ENCODE data around the gene ZBP1.

ZBP1 gene

GRCh38 chr20:57609086-57609841 lies 11.0 kb downstream of the ZBP1 start:
- TF ChIP-seq LEF1 (IDR thresholded peaks at IDR 0.05; ENCODE audit: borderline replicate concordance) (no peak), FOXK2 (IDR thresholded peaks at IDR 0.05) (no peak), ARNT (IDR thresholded peaks at IDR 0.05) (no peak), HDGF (IDR thresholded peaks at IDR 0.05; ENCODE audit: borderline replicate concordance) (no peak), CTBP1 (IDR thresholded peaks at IDR 0.05; ENCODE audit: borderline replicate concordance) (no peak), SUZ12 (IDR thresholded peaks at IDR 0.05) (no peak), TARDBP (IDR thresholded peaks at IDR 0.05) (no peak), SP1 (IDR thresholded peaks at IDR 0.05) (no peak), BHLHE40 (IDR thresholded peaks at IDR 0.05; ENCODE audit: borderline replicate concordance) (no peak), ELF4 (IDR thresholded peaks at IDR 0.05) (no peak), ZNF384 (IDR thresholded peaks at IDR 0.05) (no peak), PKNOX1 (IDR thresholded peaks at IDR 0.05) (no peak), FOXA1 (IDR thresholded peaks at IDR 0.05) (no peak)
- CTCF ChIA-PET: no interaction called here
- no peak for DNase-seq (ENCODE audit: extremely low spot score)

DNA sequence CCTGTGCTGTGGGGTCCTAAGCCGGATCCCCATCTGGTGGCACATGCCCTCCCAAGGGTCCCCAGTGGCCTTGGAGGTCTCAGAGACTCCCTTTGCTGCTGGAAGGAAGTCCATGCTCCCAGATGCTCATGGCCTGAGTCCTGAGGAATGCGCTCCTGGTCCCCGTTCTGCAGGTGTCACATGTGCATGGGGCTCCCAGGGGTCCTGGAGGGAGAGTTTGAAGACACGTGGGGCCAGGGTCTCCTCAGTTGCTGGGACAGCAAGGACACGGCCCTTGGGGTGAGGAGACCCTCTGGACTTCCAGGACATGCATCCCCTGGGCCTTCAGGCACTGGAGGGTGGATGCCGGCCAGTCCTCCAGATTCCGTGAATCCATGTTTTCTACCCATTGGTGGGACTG lies 11.7 kb downstream of the ZBP1 start:
- POLR2A ChIA-PET: no interaction called here
- TF ChIP-seq NFRKB (IDR thresholded peaks at IDR 0.05) (no peak), SP1 (IDR thresholded peaks at IDR 0.05) (no peak), FOXA1 (IDR thresholded peaks at IDR 0.05) (no peak), SUZ12 (IDR thresholded peaks at IDR 0.05) (no peak), LEF1 (IDR thresholded peaks at IDR 0.05; ENCODE audit: borderline replicate concordance) (no peak), FOXM1 (IDR thresholded peaks at IDR 0.05; ENCODE audit: borderline replicate concordance) (no peak), FOXK2 (IDR thresholded peaks at IDR 0.05) (no peak), ARNT (IDR thresholded peaks at IDR 0.05) (no peak), PKNOX1 (IDR thresholded peaks at IDR 0.05) (no peak), L3MBTL2 (conservative IDR thresholded peaks at IDR 0.05) (no peak), ZNF384 (IDR thresholded peaks at IDR 0.05) (no peak), HDGF (IDR thresholded peaks at IDR 0.05; ENCODE audit: borderline replicate concordance) (no peak), BHLHE40 (IDR thresholded peaks at IDR 0.05; ENCODE audit: borderline replicate concordance) (no peak), TARDBP (IDR thresholded peaks at IDR 0.05) (no peak), ELF4 (IDR thresholded peaks at IDR 0.05) (no peak), CTBP1 (IDR thresholded peaks at IDR 0.05; ENCODE audit: borderline replicate concordance) (no peak)
- CTCF ChIA-PET: no interaction called here
- no peak for DNase-seq (ENCODE audit: extremely low spot score)

More at GRCh38 chr20:57609086-57609841, 11.0 kb downstream of the ZBP1 start:
- POLR2A ChIA-PET: no interaction called here

GRCh38 chr20:57605878-57606277 lies 14.3 kb downstream of the ZBP1 start:
- ChIA-PET CTCF (no interaction called here), POLR2A (no interaction called here)
- DNase-seq (ENCODE audit: extremely low spot score): no peak
- no peak for TF ChIP-seq HDGF (IDR thresholded peaks at IDR 0.05; ENCODE audit: borderline replicate concordance)
- TF ChIP-seq L3MBTL2 (conservative IDR thresholded peaks at IDR 0.05): no peak
- TF ChIP-seq NFRKB (IDR thresholded peaks at IDR 0.05): no peak
- TF ChIP-seq SUZ12 (IDR thresholded peaks at IDR 0.05): no peak
- no peak for TF ChIP-seq BHLHE40 (IDR thresholded peaks at IDR 0.05; ENCODE audit: borderline replicate concordance)
- no peak for TF ChIP-seq PKNOX1 (IDR thresholded peaks at IDR 0.05)
- no peak for TF ChIP-seq FOXK2 (IDR thresholded peaks at IDR 0.05)
- TF ChIP-seq CTBP1 (IDR thresholded peaks at IDR 0.05; ENCODE audit: borderline replicate concordance): no peak
- no peak for TF ChIP-seq ELF4 (IDR thresholded peaks at IDR 0.05)
- no peak for TF ChIP-seq ARNT (IDR thresholded peaks at IDR 0.05)
- no peak for TF ChIP-seq TARDBP (IDR thresholded peaks at IDR 0.05)
- no peak for TF ChIP-seq FOXM1 (IDR thresholded peaks at IDR 0.05; ENCODE audit: borderline replicate concordance)
- TF ChIP-seq LEF1 (IDR thresholded peaks at IDR 0.05; ENCODE audit: borderline replicate concordance): no peak
- TF ChIP-seq SP1 (IDR thresholded peaks at IDR 0.05): no peak
- no peak for TF ChIP-seq FOXA1 (IDR thresholded peaks at IDR 0.05)
- no peak for TF ChIP-seq ZNF384 (IDR thresholded peaks at IDR 0.05)

DNA sequence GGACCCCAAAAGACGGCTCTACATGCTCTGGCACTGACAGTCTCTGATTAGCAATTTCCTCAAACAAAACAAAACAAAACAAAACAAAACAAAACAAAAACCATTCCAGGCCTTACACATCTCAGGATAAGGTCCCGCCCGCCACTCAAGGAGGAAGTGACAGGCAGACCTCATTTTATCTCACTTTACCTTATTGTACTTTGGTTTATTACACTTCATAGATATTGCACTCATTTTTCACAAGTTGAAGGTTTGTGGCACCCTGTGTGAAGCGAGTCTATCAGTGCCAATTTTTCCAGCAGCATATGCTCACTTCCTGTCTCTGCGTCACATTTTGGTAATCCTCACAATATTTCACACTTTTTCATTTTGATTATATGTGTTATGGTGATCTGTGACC lies 15.2 kb downstream of the ZBP1 start:
- POLR2A ChIA-PET: no interaction called here
- CTCF ChIA-PET: no interaction called here
- no peak for DNase-seq (ENCODE audit: extremely low spot score)
- TF ChIP-seq HDGF (IDR thresholded peaks at IDR 0.05; ENCODE audit: borderline replicate concordance) (no peak), NFRKB (IDR thresholded peaks at IDR 0.05) (no peak), FOXA1 (IDR thresholded peaks at IDR 0.05) (no peak), SUZ12 (IDR thresholded peaks at IDR 0.05) (no peak), SP1 (IDR thresholded peaks at IDR 0.05) (no peak), ELF4 (IDR thresholded peaks at IDR 0.05) (no peak), FOXK2 (IDR thresholded peaks at IDR 0.05) (no peak), TARDBP (IDR thresholded peaks at IDR 0.05) (no peak), LEF1 (IDR thresholded peaks at IDR 0.05; ENCODE audit: borderline replicate concordance) (no peak), FOXM1 (IDR thresholded peaks at IDR 0.05; ENCODE audit: borderline replicate concordance) (no peak), L3MBTL2 (conservative IDR thresholded peaks at IDR 0.05) (no peak), PKNOX1 (IDR thresholded peaks at IDR 0.05) (no peak), ARNT (IDR thresholded peaks at IDR 0.05) (no peak), ZNF384 (IDR thresholded peaks at IDR 0.05) (no peak), BHLHE40 (IDR thresholded peaks at IDR 0.05; ENCODE audit: borderline replicate concordance) (no peak)

DNA sequence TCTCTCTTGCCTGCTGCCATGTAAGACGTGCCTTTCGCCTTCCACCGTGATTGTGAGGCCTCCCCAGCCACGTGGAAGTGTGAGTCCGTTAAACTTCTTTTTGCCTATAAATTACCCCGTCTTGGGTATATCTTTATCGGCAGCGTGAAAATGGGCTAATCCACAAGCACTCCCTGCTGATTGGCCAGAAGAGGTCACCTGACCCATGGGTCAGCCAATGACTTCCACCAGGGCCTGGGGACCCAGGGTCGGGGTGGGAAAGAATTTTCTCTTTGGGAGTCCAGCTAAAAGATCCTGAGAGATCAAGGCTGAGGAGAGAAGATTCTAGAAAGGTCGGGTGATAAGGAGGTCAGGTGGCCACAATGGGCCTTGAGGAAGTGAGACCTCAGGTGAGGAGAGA lies 17.1 kb downstream of the ZBP1 start:
- no peak for DNase-seq (ENCODE audit: extremely low spot score)
- TF ChIP-seq LEF1 (IDR thresholded peaks at IDR 0.05; ENCODE audit: borderline replicate concordance) (no peak), FOXK2 (IDR thresholded peaks at IDR 0.05) (no peak), TARDBP (IDR thresholded peaks at IDR 0.05) (no peak), ARNT (IDR thresholded peaks at IDR 0.05) (no peak), NFRKB (IDR thresholded peaks at IDR 0.05) (no peak), PKNOX1 (IDR thresholded peaks at IDR 0.05) (no peak), SP1 (IDR thresholded peaks at IDR 0.05) (no peak), L3MBTL2 (conservative IDR thresholded peaks at IDR 0.05) (no peak), FOXM1 (IDR thresholded peaks at IDR 0.05; ENCODE audit: borderline replicate concordance) (no peak), ELF4 (IDR thresholded peaks at IDR 0.05) (no peak), FOXA1 (IDR thresholded peaks at IDR 0.05) (no peak), CTBP1 (IDR thresholded peaks at IDR 0.05; ENCODE audit: borderline replicate concordance) (no peak), HDGF (IDR thresholded peaks at IDR 0.05; ENCODE audit: borderline replicate concordance) (no peak), SUZ12 (IDR thresholded peaks at IDR 0.05) (no peak), ZNF384 (IDR thresholded peaks at IDR 0.05) (no peak), BHLHE40 (IDR thresholded peaks at IDR 0.05; ENCODE audit: borderline replicate concordance) (no peak)
- ChIA-PET POLR2A (no interaction called here), CTCF (no interaction called here)

All from HEK293T (cell line).